ENCODE results near the gene GPC1.

- TF ChIP-seq, protein P1, sequence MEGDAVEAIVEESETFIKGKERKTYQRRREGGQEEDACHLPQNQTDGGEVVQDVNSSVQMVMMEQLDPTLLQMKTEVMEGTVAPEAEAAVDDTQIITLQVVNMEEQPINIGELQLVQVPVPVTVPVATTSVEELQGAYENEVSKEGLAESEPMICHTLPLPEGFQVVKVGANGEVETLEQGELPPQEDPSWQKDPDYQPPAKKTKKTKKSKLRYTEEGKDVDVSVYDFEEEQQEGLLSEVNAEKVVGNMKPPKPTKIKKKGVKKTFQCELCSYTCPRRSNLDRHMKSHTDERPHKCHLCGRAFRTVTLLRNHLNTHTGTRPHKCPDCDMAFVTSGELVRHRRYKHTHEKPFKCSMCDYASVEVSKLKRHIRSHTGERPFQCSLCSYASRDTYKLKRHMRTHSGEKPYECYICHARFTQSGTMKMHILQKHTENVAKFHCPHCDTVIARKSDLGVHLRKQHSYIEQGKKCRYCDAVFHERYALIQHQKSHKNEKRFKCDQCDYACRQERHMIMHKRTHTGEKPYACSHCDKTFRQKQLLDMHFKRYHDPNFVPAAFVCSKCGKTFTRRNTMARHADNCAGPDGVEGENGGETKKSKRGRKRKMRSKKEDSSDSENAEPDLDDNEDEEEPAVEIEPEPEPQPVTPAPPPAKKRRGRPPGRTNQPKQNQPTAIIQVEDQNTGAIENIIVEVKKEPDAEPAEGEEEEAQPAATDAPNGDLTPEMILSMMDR (IDR thresholded peaks at IDR 0.05; ENCODE audit: low read depth, low read length): no peak
- TF ChIP-seq EZH2phosphoT487 (IDR thresholded peaks at IDR 0.05; ENCODE audit: low read depth): no peak
These were observed 15.7 kb upstream of the GPC1 start for GRCh38 chr2:240419723-240420122.

Measured in OCI-LY3 (cell line).